Hippocampal formation (tissue), 2 donors: Measurements from ENCODE around the gene GDF9.

ENCODE experiments used
- DNase-seq, 2 donors: peaks; one replicate each; lab custom pipeline; 2025; lab: John Stamatoyannopoulos, UW

GDF9 gene

GRCh38 chr5:132836852-132837251 lies 29.4 kb downstream of the GDF9 start:
- no peak for DNase-seq

- no peak for DNase-seq
These were observed 32.2 kb downstream of the GDF9 start for GRCh38 chr5:132834057-132834456.

GRCh38 chr5:132832612-132833011 lies 33.7 kb downstream of the GDF9 start:
- DNase-seq: no peak

GRCh38 chr5:132831095-132831860 lies 35.0 kb downstream of the GDF9 start:
- DNase-seq: no peak

- DNase-seq: peak in 1 of 2 donors; percentile 37
These were observed 35.7 kb downstream of the GDF9 start, which contains the start of gene SHROOM1 for GRCh38 chr5:132830436-132831094. TSS of gene SHROOM1 (minus strand) at chr5:132830647. CDS start at chr5:132826140, 4,507 bp downstream.

GRCh38 chr5:132829742-132830435 lies 36.4 kb downstream of the GDF9 start:
- DNase-seq: peak; percentile 68 to 72

- DNase-seq: no peak
These were observed 37.3 kb downstream of the GDF9 start for GRCh38 chr5:132828846-132829494.

- no peak for DNase-seq
These were observed 38.2 kb downstream of the GDF9 start for GRCh38 chr5:132827943-132828673.

- no peak for DNase-seq
These were observed 39.7 kb downstream of the GDF9 start for GRCh38 chr5:132826424-132827082.

- DNase-seq: no peak
These were observed 40.4 kb downstream of the GDF9 start for GRCh38 chr5:132825834-132826391.

GRCh38 chr5:132825033-132825833 lies 41.0 kb downstream of the GDF9 start:
- DNase-seq: no peak

- no peak for DNase-seq
These were observed 41.8 kb downstream of the GDF9 start for GRCh38 chr5:132824426-132824825.

- no peak for DNase-seq
These were observed 42.7 kb downstream of the GDF9 start for GRCh38 chr5:132823481-132824050.

- peak in 1 of 2 donors; percentile 44 for DNase-seq
These were observed 43.4 kb downstream of the GDF9 start for GRCh38 chr5:132822650-132823480.

GRCh38 chr5:132821791-132822190 lies 44.5 kb downstream of the GDF9 start:
- DNase-seq: peak; percentile 50 to 63

- DNase-seq: peak in 1 of 2 donors; percentile 66
These were observed 44.9 kb downstream of the GDF9 start for GRCh38 chr5:132821350-132821749.

GRCh38 chr5:132820162-132820754 lies 46.0 kb downstream of the GDF9 start:
- DNase-seq: peak; percentile 92 to 96

- peak; percentile 35 to 54 for DNase-seq
These were observed 46.8 kb downstream of the GDF9 start for GRCh38 chr5:132819468-132819867.
